Calu3 (cell line): ENCODE data around the gene CD9. TPM values are rescaled to one million over a fixed set of nuclear protein-coding genes. Genes with fewer than 3 reads are reported as not detected.
A peak's percentile ranks its signal among the peaks of the same experiment; 100 is the strongest.

Source experiments
- BruUV-seq: library from RNA; stranded (reverse); fragments of 400-500 nt; replicated peaks from 2 replicates; lab custom pipeline; 2021; lab: Mats Ljungman, UMichigan
- CTCF ChIA-PET: fragments of 300-600 bp; sonication (Branson Sonifier 250); formaldehyde crosslinking; loops from one replicate; lab custom pipeline; 2022; ENCODE audit warnings: antibody characterized with exemption; lab: Charles Lee
- DNase-seq: peaks from one replicate; pipeline ENCODE4 v3.0.0; 2022
- H3K27ac Mint-ChIP-seq: one replicate; pipeline ENCODE4 v1.8.0; 2022; ENCODE audit warnings: mixed read lengths; ENCODE audit not compliant: unreplicated experiment
- H3K27me3 Mint-ChIP-seq: one replicate; pipeline ENCODE4 v1.8.0; 2022; ENCODE audit warnings: mixed read lengths; ENCODE audit not compliant: unreplicated experiment
- H3K36me3 Mint-ChIP-seq: one replicate; pipeline ENCODE4 v1.8.0; 2022; ENCODE audit warnings: mild to moderate bottlenecking, moderate library complexity, mixed read lengths; ENCODE audit not compliant: insufficient read depth, unreplicated experiment
- H3K4me1 Mint-ChIP-seq: one replicate; pipeline ENCODE4 v1.8.0; 2022; ENCODE audit warnings: mild to moderate bottlenecking, low read depth, mixed read lengths; ENCODE audit not compliant: unreplicated experiment
- H3K4me3 Mint-ChIP-seq: one replicate; pipeline ENCODE4 v1.8.0; 2022; ENCODE audit warnings: mild to moderate bottlenecking, low read depth, moderate library complexity, mixed read lengths; ENCODE audit not compliant: unreplicated experiment
- H3K9me3 Mint-ChIP-seq: one replicate; pipeline ENCODE4 v1.8.0; 2022; ENCODE audit warnings: low read depth, mixed read lengths; ENCODE audit not compliant: unreplicated experiment
- CTCF ChIP-seq: fragments of 200-600 bp; IDR thresholded peaks from one replicate; pipeline ENCODE4 v1.8.0; 2022; ENCODE audit warnings: antibody characterized with exemption; ENCODE audit not compliant: unreplicated experiment
- intact Hi-C: fragments of 100-400 bp; cut with micrococcal nuclease; formaldehyde crosslinking; loops from one replicate; pipeline ENCODE4 v1.10.0; 2022; ENCODE audit not compliant: unreplicated experiment
- total RNA-seq: library from RNA; stranded (reverse); gene quantifications from 2 replicates; pipeline ENCODE4 v1.2.3, GENCODE V29; 2022

CD9 gene
- total RNA-seq, 1 experiment from 2014 or later, result 128 TPM

GRCh38 chr12:6201213-6201608 is 1.0 kb downstream of the CD9 start:
- peaks cover 33% of the 10 kb centered on the region for H3K36me3 Mint-ChIP-seq
- CTCF ChIA-PET, result interaction anchor here (0.6 to 2.4 kb wide), 5 partner anchors 13 to 144 kb away, joined by 3 to 8 read pairs (median 5); no protein-coding TSS in a partner anchor
- H3K4me3 Mint-ChIP-seq, result peak overlapping the region; percentile 82
- H3K27ac Mint-ChIP-seq, result peak overlapping the region; percentile 50
- no peaks in the 10 kb centered on the region for H3K9me3 Mint-ChIP-seq
- intact Hi-C loops, result no loop called here
- TF ChIP-seq CTCF, result no peak
- DNase-seq, result peak; percentile 32
- H3K4me1 Mint-ChIP-seq, result peaks cover 56% of the 10 kb centered on the region
- no TSS peak for BruUV-seq
- H3K27me3 Mint-ChIP-seq, result no peaks in the 10 kb centered on the region

- intact Hi-C loops, result no loop called here
- Mint-ChIP-seq H3K36me3 (peaks cover 33% of the 10 kb centered on the region), H3K4me3 (peak overlapping the region; percentile 82), H3K4me1 (peaks cover 53% of the 10 kb centered on the region), H3K27me3 (no peaks in the 10 kb centered on the region), H3K9me3 (no peaks in the 10 kb centered on the region), H3K27ac (peak overlapping the region; percentile 50)
- CTCF ChIA-PET, result interaction anchor here (1.2 to 2.4 kb wide), 4 partner anchors 13 to 144 kb away, joined by 3 to 7 read pairs (median 4); no protein-coding TSS in a partner anchor
- no peak for DNase-seq
- no peak for TF ChIP-seq CTCF
- BruUV-seq, result TSS peak; percentile 20
Measured at GRCh38 chr12:6201826-6202225, 1.6 kb downstream of the CD9 start.

GRCh38 chr12:6202304-6202703 is 2.1 kb downstream of the CD9 start:
- H3K4me3 Mint-ChIP-seq, result peak overlapping the region; percentile 82
- H3K27me3 Mint-ChIP-seq, result no peaks in the 10 kb centered on the region
- DNase-seq, result no peak
- peak overlapping the region; percentile 4 for H3K27ac Mint-ChIP-seq
- CTCF ChIA-PET, result interaction anchor here (0.9 to 2.4 kb wide), 3 partner anchors 12 to 77 kb away, joined by 3 to 7 read pairs (median 3); no protein-coding TSS in a partner anchor
- H3K9me3 Mint-ChIP-seq, result no peaks in the 10 kb centered on the region
- intact Hi-C loops, result no loop called here
- TF ChIP-seq CTCF, result no peak
- H3K36me3 Mint-ChIP-seq, result peaks cover 33% of the 10 kb centered on the region
- H3K4me1 Mint-ChIP-seq, result peaks cover 53% of the 10 kb centered on the region
- BruUV-seq, result no TSS peak

DNA sequence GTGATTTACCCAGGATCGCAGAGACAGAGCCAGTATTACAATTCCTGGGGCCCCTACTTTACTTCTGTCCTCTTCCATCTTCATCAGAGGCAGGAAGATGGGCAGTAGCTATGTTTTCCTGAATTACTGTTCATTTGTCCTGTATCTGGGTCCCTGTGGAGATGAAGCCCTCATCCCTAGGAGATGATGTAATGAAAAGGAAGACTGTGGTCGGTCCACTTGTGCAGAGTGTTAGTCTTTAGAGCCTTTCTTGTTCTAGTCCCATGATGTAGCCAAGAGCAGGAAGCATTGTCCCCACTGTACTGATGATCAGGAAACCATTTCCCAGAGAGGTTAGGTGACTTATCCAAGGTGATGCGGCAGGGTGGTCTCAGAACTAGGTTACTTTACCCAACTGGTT is 2.6 kb downstream of the CD9 start:
- CTCF ChIA-PET, result interaction anchor here (0.9 to 1.2 kb wide), 2 partner anchors 74 to 77 kb away, joined by 3 read pairs; no protein-coding TSS in a partner anchor
- no peak overlapping the region for H3K4me3 Mint-ChIP-seq

More for the DNA sequence above, 2.6 kb downstream of the CD9 start:
- intact Hi-C loops, result no loop called here
- peak overlapping the region; percentile 4 for H3K27ac Mint-ChIP-seq
- no peaks in the 10 kb centered on the region for H3K27me3 Mint-ChIP-seq
- peaks cover 33% of the 10 kb centered on the region for H3K36me3 Mint-ChIP-seq
- no peak for TF ChIP-seq CTCF
- peaks cover 50% of the 10 kb centered on the region for H3K4me1 Mint-ChIP-seq
- BruUV-seq, result no TSS peak
- no peak for DNase-seq
- H3K9me3 Mint-ChIP-seq, result no peaks in the 10 kb centered on the region
